GM11168 (cell line): ENCODE measurements around the gene TFB1M.
"Not testable (repeated sequence)": the region's sequence is repeated elsewhere in the genome, so short reads cannot be mapped to it uniquely, and the experiment has no call there.

Experiments used
- in situ Hi-C: fragments of 300-500 bp; cut with MboI; formaldehyde crosslinking; loops from one replicate; pipeline ENCODE4 v1.12.0; 2022; ENCODE audit warnings: low sequenced_read_pairs; ENCODE audit not compliant: unreplicated experiment

The TFB1M gene

GRCh38 chr6:155314092-155314772 is at the start of gene TFB1M:
TSS of gene TFB1M (minus strand) at chr6:155314484. CDS start at chr6:155314428, 56 bp downstream.
- in situ Hi-C loops: no loop called here

GRCh38 chr6:155364021-155364420 is 49.7 kb upstream of the TFB1M start:
- in situ Hi-C loops: not testable (repeated sequence)

DNA sequence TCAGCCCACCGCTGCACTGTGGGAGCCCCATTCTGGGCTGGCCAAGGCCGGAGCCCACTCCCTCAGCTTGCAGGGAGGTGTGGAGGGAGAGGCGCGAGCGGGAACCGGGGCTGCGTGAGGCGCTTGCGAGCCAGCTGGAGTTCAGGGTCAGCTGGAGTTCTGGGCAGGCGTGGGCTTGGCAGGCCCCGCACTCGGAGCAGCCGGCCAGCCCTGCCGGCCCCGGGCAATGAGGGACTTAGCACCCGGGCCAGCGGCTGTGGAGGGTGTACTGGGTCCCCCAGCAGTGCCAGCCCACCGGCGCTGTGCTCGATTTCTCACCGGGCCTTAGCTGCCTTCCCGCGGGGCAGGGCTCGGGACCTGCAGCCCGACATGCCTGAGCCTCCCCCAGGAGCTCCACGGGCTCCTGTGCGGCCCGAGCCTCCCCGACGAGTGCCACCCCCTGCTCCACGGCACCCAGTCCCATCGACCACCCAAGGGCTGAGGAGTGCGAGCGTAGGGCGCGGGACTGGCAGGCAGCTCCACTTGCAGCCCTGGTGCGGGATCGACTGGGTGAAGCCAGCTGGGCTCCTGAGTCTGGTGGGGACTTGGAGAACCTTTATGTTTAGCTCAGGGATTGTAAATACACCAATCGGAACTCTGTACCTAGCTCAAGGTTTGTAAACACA is 48.8 kb upstream of the TFB1M start:
- in situ Hi-C loops: not testable (repeated sequence)

DNA sequence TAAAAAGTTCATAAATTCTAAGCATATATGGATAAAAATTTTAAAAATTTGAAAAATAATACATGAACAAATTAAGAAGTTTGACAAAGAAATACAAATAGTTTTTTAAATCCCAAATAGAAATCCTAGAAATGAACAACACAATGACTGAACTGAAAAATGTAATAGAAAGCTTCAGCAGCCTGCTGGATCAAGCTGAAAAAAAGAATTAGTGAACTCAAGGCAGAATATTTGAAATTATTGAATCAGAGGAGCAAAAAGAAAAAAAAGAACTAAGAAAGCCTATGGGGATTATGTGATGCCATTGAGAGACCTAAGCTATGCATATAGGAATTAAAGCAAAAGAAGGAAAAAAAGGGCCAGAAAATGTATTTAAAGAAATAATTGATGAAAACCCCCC is 39.9 kb upstream of the TFB1M start:
- in situ Hi-C loops: no loop called here

- in situ Hi-C loops: no loop called here
Observed at GRCh38 chr6:155352811-155353210, 38.5 kb upstream of the TFB1M start.

- in situ Hi-C loops: no loop called here
Observed at GRCh38 chr6:155352130-155352420, 37.8 kb upstream of the TFB1M start.

DNA sequence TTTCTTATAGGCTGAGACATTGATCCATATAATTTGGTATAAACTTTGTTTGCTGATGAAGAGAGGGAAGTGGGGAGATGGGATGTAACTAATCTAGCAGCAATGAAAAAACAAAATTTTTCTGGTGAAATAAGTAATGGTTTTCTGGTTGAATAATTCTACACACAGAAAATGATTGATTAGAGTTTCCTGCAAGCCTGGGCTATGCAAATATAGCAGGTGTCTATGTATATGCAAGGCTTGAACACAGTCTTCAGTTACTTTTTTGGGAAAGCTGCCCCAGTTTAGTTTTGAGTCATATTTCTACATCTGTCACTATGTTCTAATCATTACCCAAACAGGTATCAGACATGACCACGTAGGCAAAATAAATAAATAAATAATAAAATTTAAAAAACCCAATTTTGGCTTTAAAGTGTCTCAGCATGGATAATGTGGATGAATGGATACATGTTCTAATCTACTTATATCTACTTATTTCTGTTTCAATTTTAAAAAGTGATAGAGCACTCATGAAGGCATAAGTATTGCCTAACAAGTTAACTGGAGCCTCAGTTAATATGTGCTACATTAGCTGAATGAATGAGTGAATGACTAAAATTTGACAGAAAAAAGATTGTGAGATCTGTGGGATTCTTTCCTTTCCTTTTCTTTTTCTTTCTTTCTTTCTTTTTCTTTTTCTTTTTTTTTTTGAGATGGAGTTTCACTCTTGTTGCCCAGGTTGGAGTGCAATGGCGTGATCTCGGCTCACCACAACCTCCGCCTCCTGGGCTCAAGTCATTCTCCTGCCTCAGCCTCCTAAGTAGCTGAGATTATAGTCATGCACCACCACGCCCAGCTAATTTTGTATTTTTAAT is 37.2 kb upstream of the TFB1M start:
- in situ Hi-C loops: no loop called here

GRCh38 chr6:155349956-155350355 is 35.7 kb upstream of the TFB1M start:
- in situ Hi-C loops: loop anchor here (25.0 kb wide), 1 partner anchor 1037 kb away; no protein-coding TSS in a partner anchor

DNA sequence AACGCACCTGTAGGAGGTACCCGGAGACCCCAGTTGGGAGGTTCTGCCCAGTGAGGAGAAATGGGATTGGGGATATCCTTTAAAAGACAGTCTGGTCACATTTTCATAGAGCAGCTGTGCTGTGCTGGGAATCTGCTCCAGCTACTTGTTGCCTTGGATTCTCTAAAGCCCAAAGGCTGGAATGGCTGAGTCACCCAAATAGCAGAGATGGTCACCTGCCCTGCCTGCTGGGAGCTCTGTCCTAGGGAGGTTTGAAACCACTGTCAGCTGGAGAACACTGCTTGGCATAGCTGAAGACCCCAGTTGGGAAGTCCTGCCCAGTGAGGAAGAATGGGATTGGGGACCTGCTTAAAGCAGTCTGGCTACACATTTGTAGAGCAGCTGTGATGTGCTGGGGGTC is 34.8 kb upstream of the TFB1M start:
- in situ Hi-C loops: loop anchor here (25.0 kb wide), 1 partner anchor 1038 kb away; no protein-coding TSS in a partner anchor

DNA sequence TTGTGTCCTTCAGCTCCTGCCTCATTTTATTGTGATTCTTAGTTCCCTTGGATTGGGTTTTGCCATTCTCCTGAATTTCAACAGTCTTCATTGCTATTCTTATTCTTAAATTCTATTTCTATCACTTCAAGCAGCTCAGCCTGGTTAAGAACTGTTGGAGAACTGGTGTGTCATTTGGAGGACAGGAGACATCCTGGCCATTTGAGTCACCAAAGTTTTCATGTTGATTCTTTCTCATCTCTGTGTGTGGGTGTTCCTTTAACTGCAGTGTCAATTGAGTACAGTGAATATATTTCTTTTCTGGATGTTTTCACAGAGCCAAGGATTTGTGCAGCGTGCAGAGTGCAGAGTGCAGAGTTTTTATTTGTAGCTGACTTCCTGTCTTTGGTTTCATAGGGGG is 33.5 kb upstream of the TFB1M start:
- in situ Hi-C loops: loop anchor here (25.0 kb wide), 1 partner anchor 1040 kb away; no protein-coding TSS in a partner anchor

DNA sequence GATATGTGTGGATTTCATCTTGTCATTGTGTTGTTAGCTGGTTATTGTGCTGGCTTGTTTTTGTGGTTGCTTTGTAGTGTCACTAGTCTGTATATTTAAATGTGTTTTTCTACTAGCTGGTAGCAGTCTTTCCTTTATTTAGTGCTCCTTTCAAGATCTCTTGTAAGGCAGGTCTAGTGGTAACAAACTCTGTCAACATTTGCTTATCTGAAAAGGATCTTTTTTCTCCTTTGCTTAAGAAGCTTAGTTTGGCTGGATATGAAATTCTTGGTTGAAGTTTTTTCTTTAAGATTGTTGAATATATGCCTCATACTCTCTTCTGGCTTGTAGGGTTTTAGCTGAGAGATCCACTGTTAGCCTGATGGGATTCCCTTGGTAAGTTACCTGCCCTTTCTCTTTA is 32.7 kb upstream of the TFB1M start:
- in situ Hi-C loops: loop anchor here (25.0 kb wide), 1 partner anchor 1040 kb away; no protein-coding TSS in a partner anchor

DNA sequence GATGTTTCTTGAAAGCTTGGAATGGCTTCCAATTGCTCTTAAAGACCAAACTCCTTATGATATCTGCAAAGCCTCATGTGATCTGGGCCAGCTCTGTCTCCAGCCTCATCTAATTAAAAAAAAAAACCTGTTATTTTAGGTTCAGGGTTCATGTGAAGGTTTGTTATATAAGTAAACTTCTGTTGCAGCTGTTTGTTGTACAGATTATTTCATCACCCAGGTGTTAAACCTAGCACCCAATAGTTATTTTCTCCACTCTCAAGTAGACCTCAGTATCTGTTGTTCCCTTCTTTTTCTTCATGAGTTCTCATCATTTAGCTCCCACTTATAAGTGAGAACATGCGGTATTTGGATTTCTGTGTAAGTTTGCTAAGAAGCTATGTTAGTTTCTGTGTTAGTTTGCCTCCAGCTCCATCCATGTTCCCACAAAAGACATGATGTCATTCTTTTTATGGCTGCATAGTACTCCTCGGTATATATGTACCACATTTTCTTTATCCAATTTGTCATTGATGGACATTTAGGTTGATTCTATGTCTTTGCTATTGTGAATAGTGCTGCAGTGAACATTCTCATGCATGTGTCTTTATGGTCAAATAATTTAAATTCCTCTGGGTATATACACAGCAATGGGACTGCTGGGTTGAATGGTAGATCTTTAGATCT is 30.2 kb upstream of the TFB1M start:
- in situ Hi-C loops: loop anchor here (25.0 kb wide), 1 partner anchor 1043 kb away; no protein-coding TSS in a partner anchor

GRCh38 chr6:155341130-155341828 is 27.0 kb upstream of the TFB1M start:
- in situ Hi-C loops: loop anchor here (25.0 kb wide), 1 partner anchor 1046 kb away; no protein-coding TSS in a partner anchor

DNA sequence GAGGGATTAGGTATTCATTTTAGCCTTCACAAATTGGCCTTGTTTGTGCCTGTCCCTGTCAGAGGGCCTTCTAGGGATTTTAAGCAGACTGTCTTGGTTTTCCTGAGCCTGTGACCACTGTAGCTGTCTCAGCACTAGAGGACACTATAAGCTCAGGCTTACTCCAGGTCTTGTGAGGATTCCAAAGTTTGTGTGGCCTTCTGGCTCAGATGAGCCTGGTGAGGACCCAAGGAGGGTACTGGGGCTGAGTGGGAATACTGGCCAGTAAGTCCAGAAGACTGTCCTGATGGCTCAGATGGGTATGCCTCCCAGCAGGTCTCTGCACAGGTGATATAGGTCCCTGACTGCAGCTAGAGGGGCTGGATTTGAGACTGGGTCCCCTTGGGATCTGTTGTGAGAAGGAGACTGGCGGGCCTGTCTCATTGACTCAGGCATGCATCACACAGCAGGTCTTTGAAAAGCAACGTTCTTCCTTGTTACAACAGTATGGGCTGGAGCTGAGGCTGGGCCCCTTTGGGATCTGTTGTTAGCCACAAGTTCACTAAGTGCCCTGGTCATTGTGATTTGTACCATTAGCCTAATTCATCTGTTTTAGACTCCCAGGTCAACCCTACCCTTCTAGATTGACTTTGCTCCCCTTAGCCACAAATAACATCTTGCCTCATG is 26.3 kb upstream of the TFB1M start:
- in situ Hi-C loops: loop anchor here (25.0 kb wide), 1 partner anchor 1047 kb away; no protein-coding TSS in a partner anchor

DNA sequence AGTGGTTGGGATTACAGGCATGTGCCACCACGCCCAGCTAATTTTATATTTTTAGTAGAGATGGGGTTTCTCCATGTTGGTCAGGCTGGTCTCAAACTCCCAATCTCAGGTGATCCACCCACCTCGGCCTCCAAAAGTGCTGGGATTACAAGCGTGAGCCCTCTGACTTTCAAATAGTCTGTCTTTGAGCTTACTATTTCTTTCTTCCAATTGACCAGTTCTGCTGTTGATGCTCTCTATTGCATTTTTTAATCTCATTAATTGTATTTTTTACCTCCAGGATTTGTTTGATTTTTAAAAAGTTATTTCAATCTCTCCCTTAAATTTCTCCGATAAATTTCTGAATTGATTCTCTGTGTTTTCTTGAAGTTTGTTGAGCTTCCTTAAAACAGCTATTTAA is 25.6 kb upstream of the TFB1M start:
- in situ Hi-C loops: loop anchor here (25.0 kb wide), 1 partner anchor 1047 kb away; no protein-coding TSS in a partner anchor

DNA sequence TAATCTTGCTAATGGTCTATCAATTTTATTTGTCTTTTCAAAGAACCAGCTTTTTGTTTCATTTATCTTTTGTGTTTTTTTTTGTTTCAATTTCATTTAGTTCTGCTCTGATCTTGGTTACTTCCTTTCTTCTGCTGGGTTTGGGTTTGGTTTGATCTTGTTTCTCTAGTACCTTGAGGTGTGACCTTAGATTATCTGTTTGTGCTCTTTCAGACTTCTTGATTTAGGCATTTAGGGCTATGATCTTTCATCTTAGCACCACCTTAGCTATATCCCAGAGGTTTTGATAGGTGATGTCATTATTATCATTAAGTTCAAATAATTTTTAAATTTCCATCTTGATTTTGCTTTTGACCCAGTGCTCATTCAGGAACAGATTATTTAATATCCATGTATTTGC is 24.0 kb upstream of the TFB1M start:
- in situ Hi-C loops: loop anchor here (25.0 kb wide), 1 partner anchor 1049 kb away; no protein-coding TSS in a partner anchor

GRCh38 chr6:155335265-155335664 is 21.0 kb upstream of the TFB1M start:
- in situ Hi-C loops: loop anchor here (25.0 kb wide), 1 partner anchor 1052 kb away; no protein-coding TSS in a partner anchor

- in situ Hi-C loops: loop anchor here (25.0 kb wide), 1 partner anchor 1053 kb away; no protein-coding TSS in a partner anchor
Observed at GRCh38 chr6:155334073-155334472, 19.8 kb upstream of the TFB1M start.

GRCh38 chr6:155333414-155333813 is 19.1 kb upstream of the TFB1M start:
- in situ Hi-C loops: loop anchor here (25.0 kb wide), 1 partner anchor 1054 kb away; no protein-coding TSS in a partner anchor
